ENCODE results near the gene INSRR. TPM values are rescaled to one million over a fixed set of nuclear protein-coding genes. Genes with fewer than 3 reads are reported as not detected.

INSRR gene
- total and polyA plus RNA-seq, 8 donors, result 0.03 to 0.06 (median 0.04) TPM; not detected in 4

GRCh38 chr1:156794506-156795373 lies 64.2 kb downstream of the INSRR start:
- Histone ChIP-seq H3K4me1 (no peaks in the 10 kb centered on the region), H3K27ac (no peak overlapping the region), H3K9me3 (no peaks in the 10 kb centered on the region), H3K4me3 (no peak overlapping the region), H3K36me3 (peaks cover 2 to 97% of the 10 kb centered on the region in 2 donors), H3K27me3 (no peaks in the 10 kb centered on the region)
- DNase-seq (no peak), ATAC-seq (no peak)
- no peak for TF ChIP-seq CTCF (IDR thresholded peaks at IDR 0.05)
- intact Hi-C loops (cut with DNase I), result loop anchor here in 1 of 2 donors (5.0 kb wide), 1 partner anchor 68 kb away; the partner anchor contains the start of gene NTRK1

Other genes with a start within 250 kb of the INSRR start
- gene HAPLN2, start 239.7 kb downstream of the INSRR start, total RNA-seq, result under 1 TPM in 1 of 2 donors, not detected in 1; 0.18 TPM
- gene HAPLN2, start 239.7 kb downstream of the INSRR start, polyA plus RNA-seq (ENCODE audit: insufficient read length in 6 of 6), result under 1 TPM; 0.15 to 0.50 (median 0.33) TPM
- gene BCAN, start 217.0 kb downstream of the INSRR start, total RNA-seq, result under 1 TPM; 0.34 to 0.35 TPM
- gene BCAN, start 217.0 kb downstream of the INSRR start, polyA plus RNA-seq (ENCODE audit: insufficient read length in 6 of 6), result under 1 TPM; 0.34 to 0.87 (median 0.75) TPM
- 10 to 100 TPM; 56.9 to 58.5 TPM for gene NES, start 181.7 kb downstream of the INSRR start, total RNA-seq
- 10 to 100 TPM; 54.9 to 84.0 (median 71.8) TPM for gene NES, start 181.7 kb downstream of the INSRR start, polyA plus RNA-seq (ENCODE audit: insufficient read length in 6 of 6)
- gene CRABP2, start 153.5 kb downstream of the INSRR start, total RNA-seq, result 10 to 100 TPM in 1 of 2 donors, 1 to 10 TPM in 1; 2.7 to 23.3 TPM
- 100 to 1,000 TPM in 4 of 6 donors, 10 to 100 TPM in 2; 79.4 to 154 (median 109) TPM for gene CRABP2, start 153.5 kb downstream of the INSRR start, polyA plus RNA-seq (ENCODE audit: insufficient read length in 6 of 6)
- 10 to 100 TPM; 30.6 to 35.3 TPM for gene METTL25B, start 130.6 kb downstream of the INSRR start, total RNA-seq
- 10 to 100 TPM; 32.6 to 41.7 (median 35.9) TPM for gene METTL25B, start 130.6 kb downstream of the INSRR start, polyA plus RNA-seq (ENCODE audit: insufficient read length in 6 of 6)
- gene ISG20L2, start 130.4 kb downstream of the INSRR start, total RNA-seq, result 10 to 100 TPM; 18.3 to 30.8 TPM
- 10 to 100 TPM; 36.9 to 45.9 (median 43.4) TPM for gene ISG20L2, start 130.4 kb downstream of the INSRR start, polyA plus RNA-seq (ENCODE audit: insufficient read length in 6 of 6)
- 10 to 100 TPM; 42.8 to 62.2 TPM for gene MRPL24, start 118.0 kb downstream of the INSRR start, total RNA-seq
- 10 to 100 TPM; 53.1 to 58.1 (median 55.4) TPM for gene MRPL24, start 118.0 kb downstream of the INSRR start, polyA plus RNA-seq (ENCODE audit: insufficient read length in 6 of 6)
- 100 to 1,000 TPM; 139 to 207 TPM for gene HDGF, start 107.4 kb downstream of the INSRR start, total RNA-seq
- 100 to 1,000 TPM; 212 to 260 (median 239) TPM for gene HDGF, start 107.4 kb downstream of the INSRR start, polyA plus RNA-seq (ENCODE audit: insufficient read length in 6 of 6)
- gene PRCC, start 91.6 kb downstream of the INSRR start, total RNA-seq, result 10 to 100 TPM; 40.7 to 56.2 TPM
- gene PRCC, start 91.6 kb downstream of the INSRR start, polyA plus RNA-seq (ENCODE audit: insufficient read length in 6 of 6), result 100 to 1,000 TPM in 1 of 6 donors, 10 to 100 TPM in 5; 94.5 to 106 (median 97.4) TPM
- gene SH2D2A, start 42.3 kb downstream of the INSRR start, total RNA-seq, result 1 to 10 TPM; 1.7 to 4.4 TPM
- gene SH2D2A, start 42.3 kb downstream of the INSRR start, polyA plus RNA-seq (ENCODE audit: insufficient read length in 6 of 6), result under 1 TPM; 0.36 to 0.85 (median 0.63) TPM
- under 1 TPM; 0.47 to 0.97 TPM for gene NTRK1, start 1.7 kb upstream of the INSRR start, total RNA-seq
- under 1 TPM in 5 of 6 donors, not detected in 1; 0.15 to 0.41 (median 0.27) TPM for gene NTRK1, start 1.7 kb upstream of the INSRR start, polyA plus RNA-seq (ENCODE audit: insufficient read length in 6 of 6)
- 10 to 100 TPM; 10.6 to 12.3 TPM for gene PEAR1, start 34.6 kb upstream of the INSRR start, total RNA-seq
- 10 to 100 TPM; 25.7 to 30.1 (median 29.4) TPM for gene PEAR1, start 34.6 kb upstream of the INSRR start, polyA plus RNA-seq (ENCODE audit: insufficient read length in 6 of 6)
- 1 to 10 TPM in 1 of 2 donors, under 1 TPM in 1; 0.38 to 3.5 TPM for gene LRRC71, start 61.5 kb upstream of the INSRR start, total RNA-seq
- 1 to 10 TPM; 1.1 to 5.5 (median 3.1) TPM for gene LRRC71, start 61.5 kb upstream of the INSRR start, polyA plus RNA-seq (ENCODE audit: insufficient read length in 6 of 6)
- 10 to 100 TPM; 35.8 to 53.4 TPM for gene ARHGEF11, start 186.6 kb upstream of the INSRR start, total RNA-seq
- gene ARHGEF11, start 186.6 kb upstream of the INSRR start, polyA plus RNA-seq (ENCODE audit: insufficient read length in 6 of 6), result 10 to 100 TPM; 34.4 to 53.5 (median 40.1) TPM
- not detected for gene ETV3L, start 240.7 kb upstream of the INSRR start, total RNA-seq
- not detected for gene ETV3L, start 240.7 kb upstream of the INSRR start, polyA plus RNA-seq (ENCODE audit: insufficient read length in 6 of 6)